Glutamatergic neuron (in vitro differentiated cells): ENCODE data around the gene DDX31. TPM values are rescaled to one million over a fixed set of nuclear protein-coding genes. Genes with fewer than 3 reads are reported as not detected.
A peak's percentile ranks its signal among the peaks of the same experiment; 100 is the strongest.

Source experiments
- DNase-seq: peaks from one replicate; pipeline ENCODE4 v3.0.0; 2022
- H3K27ac Mint-ChIP-seq: one replicate; pipeline ENCODE4 v1.8.0; 2020; ENCODE audit warnings: mild to moderate bottlenecking, mixed read lengths, inconsistent platforms; ENCODE audit not compliant: unreplicated experiment
- H3K27me3 Mint-ChIP-seq: one replicate; pipeline ENCODE4 v1.8.0; 2020; ENCODE audit warnings: mild to moderate bottlenecking, moderate library complexity, mixed read lengths, inconsistent platforms; ENCODE audit not compliant: unreplicated experiment
- H3K36me3 Mint-ChIP-seq: one replicate; pipeline ENCODE4 v1.8.0; 2020; ENCODE audit warnings: mild to moderate bottlenecking, mixed read lengths, inconsistent platforms; ENCODE audit not compliant: unreplicated experiment
- H3K4me1 Mint-ChIP-seq: one replicate; pipeline ENCODE4 v1.8.0; 2020; ENCODE audit warnings: mild to moderate bottlenecking, low read depth, mixed read lengths, inconsistent platforms; ENCODE audit not compliant: unreplicated experiment
- H3K4me3 Mint-ChIP-seq: one replicate; pipeline ENCODE4 v1.8.0; 2020; ENCODE audit warnings: mild to moderate bottlenecking, mixed read lengths, inconsistent platforms; ENCODE audit not compliant: unreplicated experiment
- H3K9me3 Mint-ChIP-seq: one replicate; pipeline ENCODE4 v1.8.0; 2020; ENCODE audit warnings: mild to moderate bottlenecking, moderate library complexity, mixed read lengths, inconsistent platforms; ENCODE audit not compliant: unreplicated experiment
- total RNA-seq: library from RNA; stranded (reverse); fragmentation: NEBNext Ultra II Directional; extraction: Animal tissue kit (Norgen Biotek cat#: 25700); gene quantifications from one replicate; pipeline ENCODE4 v1.2.1, GENCODE V29; 2021; ENCODE audit not compliant: unreplicated experiment
- TF ChIP-seq, protein P1 (sequence below): fragments of 200-600 bp; sonication (generic); IDR thresholded peaks from one replicate; pipeline ENCODE4 v1.5.0; 2021; ENCODE audit not compliant: partially characterized antibody, unreplicated experiment

The DDX31 gene
- total RNA-seq, 1 donor from 2014 or later, result 8.7 TPM

DNA sequence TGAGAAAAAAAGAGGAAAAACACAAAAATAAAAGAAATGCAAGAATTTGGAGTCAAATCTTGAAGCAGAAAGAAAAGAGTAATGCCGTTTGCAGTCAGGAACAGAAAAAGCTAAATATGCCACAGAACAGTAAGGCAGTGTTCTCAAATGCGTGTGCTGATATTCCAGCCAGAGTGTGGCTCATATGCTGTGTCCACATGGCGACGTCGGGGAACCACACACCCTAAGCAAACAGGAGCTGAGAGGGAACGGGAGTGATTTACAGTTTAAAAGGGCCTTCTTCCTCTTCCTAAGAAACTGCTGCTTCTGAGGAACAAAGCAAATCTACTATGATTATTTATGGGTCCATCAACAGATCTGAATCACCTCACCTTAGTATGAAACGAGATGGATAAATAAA is 42.7 kb downstream of the DDX31 start:
- DNase-seq, result no peak
- H3K27ac Mint-ChIP-seq, result no peak overlapping the region
- H3K9me3 Mint-ChIP-seq, result peaks cover 2% of the 10 kb centered on the region
- H3K27me3 Mint-ChIP-seq, result no peaks in the 10 kb centered on the region
- H3K4me1 Mint-ChIP-seq, result peaks cover 25% of the 10 kb centered on the region
- TF ChIP-seq, protein P1, sequence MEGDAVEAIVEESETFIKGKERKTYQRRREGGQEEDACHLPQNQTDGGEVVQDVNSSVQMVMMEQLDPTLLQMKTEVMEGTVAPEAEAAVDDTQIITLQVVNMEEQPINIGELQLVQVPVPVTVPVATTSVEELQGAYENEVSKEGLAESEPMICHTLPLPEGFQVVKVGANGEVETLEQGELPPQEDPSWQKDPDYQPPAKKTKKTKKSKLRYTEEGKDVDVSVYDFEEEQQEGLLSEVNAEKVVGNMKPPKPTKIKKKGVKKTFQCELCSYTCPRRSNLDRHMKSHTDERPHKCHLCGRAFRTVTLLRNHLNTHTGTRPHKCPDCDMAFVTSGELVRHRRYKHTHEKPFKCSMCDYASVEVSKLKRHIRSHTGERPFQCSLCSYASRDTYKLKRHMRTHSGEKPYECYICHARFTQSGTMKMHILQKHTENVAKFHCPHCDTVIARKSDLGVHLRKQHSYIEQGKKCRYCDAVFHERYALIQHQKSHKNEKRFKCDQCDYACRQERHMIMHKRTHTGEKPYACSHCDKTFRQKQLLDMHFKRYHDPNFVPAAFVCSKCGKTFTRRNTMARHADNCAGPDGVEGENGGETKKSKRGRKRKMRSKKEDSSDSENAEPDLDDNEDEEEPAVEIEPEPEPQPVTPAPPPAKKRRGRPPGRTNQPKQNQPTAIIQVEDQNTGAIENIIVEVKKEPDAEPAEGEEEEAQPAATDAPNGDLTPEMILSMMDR, result no peak
- no peak overlapping the region for H3K4me3 Mint-ChIP-seq
- no peaks in the 10 kb centered on the region for H3K36me3 Mint-ChIP-seq

DNA sequence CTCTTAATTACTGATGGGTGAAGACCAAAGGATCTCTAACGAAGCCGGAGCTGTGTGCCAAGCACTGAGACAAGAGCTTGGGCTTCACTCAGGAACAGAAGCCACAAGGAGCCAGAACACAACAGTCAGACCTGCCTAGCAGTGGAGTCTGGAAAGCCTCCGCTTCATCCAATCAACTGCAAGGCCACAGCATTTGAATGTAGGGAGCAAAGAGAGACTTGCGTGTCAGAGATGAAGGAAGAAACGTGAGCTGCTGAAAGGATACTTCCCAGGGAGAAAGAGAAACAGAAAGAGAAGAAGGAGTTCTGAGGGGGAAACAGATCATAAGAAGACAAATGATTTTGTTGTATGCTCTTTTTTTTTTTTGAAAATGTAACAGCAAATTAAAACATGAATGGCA is 43.5 kb downstream of the DDX31 start:
- Mint-ChIP-seq H3K36me3 (no peaks in the 10 kb centered on the region), H3K27me3 (no peaks in the 10 kb centered on the region), H3K4me3 (no peak overlapping the region), H3K4me1 (peaks cover 23% of the 10 kb centered on the region), H3K9me3 (peaks cover 2% of the 10 kb centered on the region), H3K27ac (no peak overlapping the region)
- TF ChIP-seq, protein P1, result no peak
- DNase-seq, result no peak

DNA sequence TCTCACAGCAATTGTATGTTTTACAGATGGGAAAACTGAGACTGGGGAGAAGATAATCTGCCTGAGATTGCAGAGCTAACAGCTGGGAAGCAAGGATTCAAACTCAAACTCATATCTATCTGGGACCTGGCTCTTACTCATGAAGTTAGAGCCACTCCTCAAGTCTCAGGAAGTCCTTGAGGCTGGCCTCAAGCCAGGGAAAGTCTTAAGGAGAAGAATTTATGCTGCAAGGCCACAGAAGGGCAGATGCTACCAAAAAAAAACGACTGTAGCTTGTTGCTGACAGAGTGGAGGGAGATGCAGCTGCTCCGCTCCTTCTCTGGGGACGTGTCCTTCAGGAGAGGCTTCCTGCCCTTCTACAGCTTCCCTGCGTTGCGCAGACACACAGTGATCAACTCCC is 47.6 kb downstream of the DDX31 start:
- H3K9me3 Mint-ChIP-seq, result peaks cover 2% of the 10 kb centered on the region
- peak; percentile 39 for DNase-seq
- H3K27ac Mint-ChIP-seq, result peak overlapping the region; percentile 29
- H3K4me1 Mint-ChIP-seq, result peaks cover 33% of the 10 kb centered on the region
- no peaks in the 10 kb centered on the region for H3K36me3 Mint-ChIP-seq
- TF ChIP-seq, protein P1, result no peak
- H3K27me3 Mint-ChIP-seq, result no peaks in the 10 kb centered on the region
- H3K4me3 Mint-ChIP-seq, result no peak overlapping the region

DNA sequence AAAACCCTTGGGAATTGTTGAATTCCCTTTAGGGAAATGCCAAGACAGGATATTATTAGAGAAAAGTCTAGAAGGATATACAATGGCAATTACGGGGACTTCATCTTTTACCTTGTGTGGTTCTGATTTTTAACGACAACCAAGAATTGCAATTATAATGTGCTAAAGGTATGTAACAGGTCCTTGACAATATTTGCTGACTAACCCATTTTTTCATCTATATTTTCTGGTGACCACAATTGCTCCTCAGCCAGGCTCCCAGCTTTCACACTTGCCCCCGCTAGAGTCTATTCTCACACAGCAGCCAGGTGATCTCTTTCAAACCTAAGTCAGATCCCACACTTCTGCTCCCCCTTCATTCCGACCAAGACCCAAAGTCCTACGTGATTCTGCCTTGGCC is 53.1 kb downstream of the DDX31 start:
- H3K9me3 Mint-ChIP-seq, result no peaks in the 10 kb centered on the region
- no peak overlapping the region for H3K4me3 Mint-ChIP-seq
- no peaks in the 10 kb centered on the region for H3K27me3 Mint-ChIP-seq
- DNase-seq, result no peak
- TF ChIP-seq, protein P1, result no peak
- H3K4me1 Mint-ChIP-seq, result peaks cover 19% of the 10 kb centered on the region
- no peaks in the 10 kb centered on the region for H3K36me3 Mint-ChIP-seq
- no peak overlapping the region for H3K27ac Mint-ChIP-seq

DNA sequence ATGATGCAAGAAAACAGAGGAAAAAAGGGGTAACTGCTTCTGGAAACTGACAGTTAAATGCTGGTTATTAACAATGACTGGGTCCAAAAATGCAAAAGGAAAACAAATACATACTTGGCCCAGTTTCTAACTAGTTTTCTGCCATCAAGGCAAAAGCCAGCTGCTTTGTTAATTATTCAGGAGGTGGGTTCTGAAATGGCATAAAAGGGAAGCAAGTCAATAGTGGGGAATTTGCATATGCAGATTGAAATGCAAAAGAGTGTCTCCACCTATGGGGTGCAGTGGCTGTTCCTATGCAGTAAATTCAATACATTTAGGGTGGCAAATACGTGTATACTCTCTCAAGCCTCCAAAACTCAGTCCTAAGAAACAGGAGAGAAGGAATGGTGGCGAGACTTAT is 54.0 kb downstream of the DDX31 start:
- DNase-seq, result no peak
- Mint-ChIP-seq H3K4me3 (no peak overlapping the region), H3K9me3 (no peaks in the 10 kb centered on the region)

More for the DNA sequence above, 54.0 kb downstream of the DDX31 start:
- no peak overlapping the region for H3K27ac Mint-ChIP-seq
- H3K4me1 Mint-ChIP-seq, result peaks cover 18% of the 10 kb centered on the region
- H3K27me3 Mint-ChIP-seq, result no peaks in the 10 kb centered on the region
- TF ChIP-seq, protein P1, result no peak
- H3K36me3 Mint-ChIP-seq, result no peaks in the 10 kb centered on the region
